BE2C (cell line): ENCODE data around the gene CLDN22.
"Not testable (repeated sequence)": the region's sequence is repeated elsewhere in the genome, so short reads cannot be mapped to it uniquely, and the experiment has no call there.

ENCODE experiments used
- DNase-seq: peaks from one replicate; pipeline ENCODE4 v3.0.0-alpha.2; 2020
- H3K27me3 ChIP-seq: fragments of 250-450 bp; sonication (Bioruptor Pico); 2 replicates; pipeline ENCODE4 v1.5.1; 2020; ENCODE audit warnings: mild to moderate bottlenecking
- H3K36me3 ChIP-seq: fragments of 250-450 bp; sonication (Bioruptor Pico); 2 replicates; pipeline ENCODE4 v1.5.1; 2020; ENCODE audit warnings: mild to moderate bottlenecking
- H3K4me1 ChIP-seq: fragments of 250-450 bp; sonication (Bioruptor Pico); 2 replicates; pipeline ENCODE4 v1.5.1; 2020
- H3K4me3 ChIP-seq: 2 replicates; pipeline ENCODE4 v1.5.1; 2011; ENCODE audit warnings: low read depth, low read length
- H3K9me3 ChIP-seq: fragments of 250-450 bp; sonication (Bioruptor Pico); 2 replicates; pipeline ENCODE4 v1.5.1; 2020
- TF ChIP-seq, protein P1 (sequence below): IDR thresholded peaks from 2 replicates; pipeline ENCODE4 v1.5.1; 2012; ENCODE audit warnings: mild to moderate bottlenecking, low read depth, low read length

Gene CLDN22

DNA sequence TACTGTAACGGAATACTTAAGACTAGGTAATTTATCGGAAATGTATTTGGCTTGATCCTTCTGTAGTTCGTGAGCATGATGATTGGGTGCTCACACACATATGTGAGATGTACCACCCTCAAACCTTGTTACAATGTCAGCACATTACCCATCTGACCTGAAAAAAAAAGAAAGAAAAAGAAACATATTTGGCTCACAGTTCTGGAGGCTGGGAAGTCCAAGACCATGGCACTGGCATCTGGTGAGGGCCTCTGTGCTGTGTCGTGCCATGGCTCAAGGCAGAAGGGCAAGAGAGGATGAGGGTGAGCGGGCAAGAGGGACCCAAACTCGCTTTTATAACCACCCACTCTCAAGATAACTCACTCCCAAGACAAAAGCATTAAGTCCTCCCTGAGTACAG lies 9.2 kb upstream of the CLDN22 start:
- Histone ChIP-seq H3K27me3 (no peaks in the 10 kb centered on the region), H3K4me3 (no peak overlapping the region), H3K9me3 (no peaks in the 10 kb centered on the region), H3K4me1 (no peaks in the 10 kb centered on the region), H3K36me3 (no peaks in the 10 kb centered on the region)
- no peak for DNase-seq
- TF ChIP-seq, protein P1, sequence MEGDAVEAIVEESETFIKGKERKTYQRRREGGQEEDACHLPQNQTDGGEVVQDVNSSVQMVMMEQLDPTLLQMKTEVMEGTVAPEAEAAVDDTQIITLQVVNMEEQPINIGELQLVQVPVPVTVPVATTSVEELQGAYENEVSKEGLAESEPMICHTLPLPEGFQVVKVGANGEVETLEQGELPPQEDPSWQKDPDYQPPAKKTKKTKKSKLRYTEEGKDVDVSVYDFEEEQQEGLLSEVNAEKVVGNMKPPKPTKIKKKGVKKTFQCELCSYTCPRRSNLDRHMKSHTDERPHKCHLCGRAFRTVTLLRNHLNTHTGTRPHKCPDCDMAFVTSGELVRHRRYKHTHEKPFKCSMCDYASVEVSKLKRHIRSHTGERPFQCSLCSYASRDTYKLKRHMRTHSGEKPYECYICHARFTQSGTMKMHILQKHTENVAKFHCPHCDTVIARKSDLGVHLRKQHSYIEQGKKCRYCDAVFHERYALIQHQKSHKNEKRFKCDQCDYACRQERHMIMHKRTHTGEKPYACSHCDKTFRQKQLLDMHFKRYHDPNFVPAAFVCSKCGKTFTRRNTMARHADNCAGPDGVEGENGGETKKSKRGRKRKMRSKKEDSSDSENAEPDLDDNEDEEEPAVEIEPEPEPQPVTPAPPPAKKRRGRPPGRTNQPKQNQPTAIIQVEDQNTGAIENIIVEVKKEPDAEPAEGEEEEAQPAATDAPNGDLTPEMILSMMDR, result no peak

DNA sequence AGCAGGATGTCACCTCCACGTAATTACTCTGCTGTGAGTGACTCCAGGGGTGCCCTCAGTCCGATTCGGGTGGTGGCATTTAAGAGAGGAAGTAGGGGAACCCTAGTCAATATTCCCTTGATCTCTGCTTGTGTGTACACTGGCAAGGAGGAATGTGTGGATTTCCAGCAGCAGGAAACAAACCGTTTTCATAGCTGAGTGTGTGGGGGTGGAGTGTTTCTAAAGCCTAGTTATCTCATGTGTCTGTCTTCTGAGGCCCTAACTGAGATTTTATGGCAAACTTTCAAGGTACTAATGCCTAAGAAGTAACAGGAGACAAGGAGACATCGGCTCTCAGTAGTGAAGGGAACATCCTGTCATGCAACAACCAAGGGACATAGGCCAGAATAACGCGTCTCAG lies 8.8 kb upstream of the CLDN22 start:
- no peaks in the 10 kb centered on the region for H3K27me3 ChIP-seq
- no peak for DNase-seq
- H3K4me1 ChIP-seq, result no peaks in the 10 kb centered on the region; the same call in 1 of the 2 replicates
- H3K9me3 ChIP-seq, result no peaks in the 10 kb centered on the region
- H3K4me3 ChIP-seq, result no peak overlapping the region
- no peaks in the 10 kb centered on the region for H3K36me3 ChIP-seq
- TF ChIP-seq, protein P1, result no peak

DNA sequence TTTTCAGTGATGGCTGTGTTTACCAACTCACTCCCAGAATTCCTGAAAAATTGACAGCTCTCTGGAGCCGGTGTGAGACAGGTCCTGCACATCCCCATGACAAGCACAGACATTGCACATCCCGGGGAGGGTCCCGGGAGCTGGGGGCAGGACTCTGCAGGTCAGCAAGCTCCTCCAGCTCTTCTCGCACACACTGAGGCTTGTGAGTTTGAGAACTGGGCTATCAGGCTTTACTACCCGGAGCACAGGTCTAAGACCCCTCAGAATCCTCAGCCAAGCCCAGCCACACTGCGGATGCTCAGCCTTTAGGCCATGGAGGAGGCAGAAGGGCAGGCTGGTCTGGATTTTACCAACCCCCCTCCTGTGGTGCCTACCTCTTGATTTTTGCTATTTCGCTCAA lies 7.8 kb upstream of the CLDN22 start:
- H3K27me3 ChIP-seq, result no peaks in the 10 kb centered on the region
- TF ChIP-seq, protein P1, result no peak

DNA sequence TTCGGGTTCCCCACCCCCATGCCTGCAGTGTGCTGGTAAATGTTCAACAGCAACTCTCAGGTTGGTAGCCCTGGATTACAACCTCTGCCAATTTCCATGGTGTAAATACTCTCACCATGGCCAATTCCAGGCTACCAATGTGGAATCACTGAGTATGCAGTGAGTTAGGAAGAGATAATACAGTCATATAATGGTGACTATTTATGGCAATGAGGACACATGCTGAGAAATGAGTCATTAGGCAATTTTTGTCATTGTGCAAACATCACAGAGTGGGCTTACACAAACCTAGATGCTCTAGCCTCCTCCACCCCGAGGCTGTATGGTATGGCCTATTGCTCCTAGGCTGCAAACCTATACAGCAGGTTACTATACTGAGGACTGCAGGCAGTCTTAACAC lies 6.8 kb upstream of the CLDN22 start:
- no peaks in the 10 kb centered on the region for H3K36me3 ChIP-seq
- H3K4me3 ChIP-seq, result no peak overlapping the region
- TF ChIP-seq, protein P1, result no peak
- H3K9me3 ChIP-seq, result no peaks in the 10 kb centered on the region
- no peaks in the 10 kb centered on the region for H3K27me3 ChIP-seq
- no peaks in the 10 kb centered on the region; the same call in 1 of the 2 replicates for H3K4me1 ChIP-seq
- no peak for DNase-seq

More for the DNA sequence above, 7.8 kb upstream of the CLDN22 start:
- Histone ChIP-seq H3K9me3 (no peaks in the 10 kb centered on the region), H3K4me1 (no peaks in the 10 kb centered on the region; the same call in 1 of the 2 replicates), H3K4me3 (no peak overlapping the region), H3K36me3 (no peaks in the 10 kb centered on the region)
- DNase-seq, result no peak

DNA sequence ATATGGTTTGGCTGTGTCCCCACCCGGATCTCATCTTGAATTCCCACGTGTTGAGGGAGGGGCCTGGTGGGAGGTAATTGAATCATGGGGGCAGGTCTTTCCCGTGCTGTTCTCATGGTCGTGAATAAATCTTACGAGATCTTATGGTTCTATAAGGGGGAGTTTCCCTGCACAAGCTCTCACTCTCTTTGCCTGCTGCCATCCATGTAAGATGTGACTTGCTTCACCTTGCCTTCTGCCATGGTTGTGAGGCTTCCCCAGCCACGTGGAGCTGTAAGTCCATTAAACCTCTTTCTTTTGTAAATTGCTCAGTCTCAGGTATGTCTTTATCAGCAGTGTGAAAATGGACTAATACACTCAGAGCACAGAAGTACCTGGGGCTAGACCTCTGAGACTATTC lies 6.3 kb upstream of the CLDN22 start:
- not testable (repeated sequence) for H3K4me3 ChIP-seq, H3K9me3 ChIP-seq, DNase-seq, H3K27me3 ChIP-seq, H3K36me3 ChIP-seq, H3K4me1 ChIP-seq

DNA sequence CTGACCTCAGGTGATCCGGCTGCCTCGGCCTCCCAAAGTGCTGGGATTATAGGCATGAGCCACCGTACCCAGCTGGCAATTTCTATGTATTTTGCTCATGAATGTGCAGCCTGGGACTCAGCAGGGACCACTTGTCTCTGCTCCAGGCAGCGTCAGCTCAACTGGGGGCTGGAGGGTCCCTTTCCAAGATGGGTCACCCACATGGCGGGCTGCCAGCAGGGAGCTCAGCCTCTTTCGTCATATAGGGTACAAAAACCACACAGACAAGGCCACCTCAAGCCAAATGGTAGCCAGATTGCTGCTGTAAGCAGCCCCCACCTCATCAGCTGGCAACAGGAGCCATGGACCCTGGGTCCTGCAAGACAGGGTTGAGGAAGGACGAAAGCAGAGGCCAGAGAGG lies 4.5 kb upstream of the CLDN22 start:
- H3K9me3 ChIP-seq, result no peaks in the 10 kb centered on the region
- H3K36me3 ChIP-seq, result no peaks in the 10 kb centered on the region
- H3K27me3 ChIP-seq, result no peaks in the 10 kb centered on the region
- H3K4me1 ChIP-seq, result no peaks in the 10 kb centered on the region; the same call in 1 of the 2 replicates
- DNase-seq, result no peak
- H3K4me3 ChIP-seq, result no peak overlapping the region
- TF ChIP-seq, protein P1, result no peak

DNA sequence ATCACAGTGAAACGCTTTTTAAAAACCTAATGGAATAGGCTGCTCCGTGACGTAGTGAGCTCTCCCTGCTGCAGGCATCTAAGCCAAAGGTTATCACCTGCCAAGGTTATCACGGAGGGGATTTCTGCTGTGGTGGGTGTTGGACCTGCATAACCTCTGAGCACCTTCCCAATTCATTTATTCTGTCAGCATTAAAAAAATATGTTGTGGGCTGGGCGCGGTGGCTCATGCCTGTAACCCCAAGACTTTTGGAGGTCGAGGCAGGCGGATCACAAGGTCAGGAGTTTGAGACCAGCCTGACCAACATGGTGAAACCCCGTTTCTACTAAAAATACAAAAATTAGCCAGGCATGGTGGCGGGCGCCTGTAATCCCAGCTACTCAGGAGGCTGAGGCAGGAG lies 4.0 kb upstream of the CLDN22 start:
- DNase-seq, H3K4me1 ChIP-seq, H3K9me3 ChIP-seq, H3K4me3 ChIP-seq, H3K36me3 ChIP-seq, H3K27me3 ChIP-seq: not testable (repeated sequence)
